ENCODE results near the gene NCOA1.

- TF ChIP-seq CTCF (conservative IDR thresholded peaks at IDR 0.05; ENCODE audit: low read depth, low read length) (no peak), ELK1 (IDR thresholded peaks at IDR 0.05; ENCODE audit: borderline replicate concordance, low read depth, low read length) (no peak), POLR2A (IDR thresholded peaks at IDR 0.05; ENCODE audit: low read depth, low read length) (no peak)
These were observed 13.8 kb upstream of the NCOA1 start for GRCh38 chr2:24477229-24477628.

Measured in IMR-90 (cell line).